GM23338 (cell line): ENCODE results near the gene INPP5A. TPM values are rescaled to one million over a fixed set of nuclear protein-coding genes. Genes with fewer than 3 reads are reported as not detected.

Experiments
- ATAC-seq: fragments of 200-7000 bp; cut with Tn5 transposase; 3 replicates; pipeline ENCODE4 v1.9.1; 2020
- DNase-seq: peaks from one replicate; pipeline ENCODE4 v3.0.0-alpha.2; 2015; ENCODE audit warnings: low spot score
- H2AFZ ChIP-seq: fragments of 200-600 bp; sonication (generic); 2 replicates; pipeline ENCODE4 v1.8.0; 2016; ENCODE audit warnings: antibody characterized with exemption, mild to moderate bottlenecking, moderate library complexity
- H3F3A ChIP-seq: fragments of 200-600 bp; sonication (generic); replicated peaks from 2 replicates; pipeline ENCODE4 v1.8.0; 2017; ENCODE audit warnings: antibody characterized with exemption, mixed run types, low read depth
- H3K27ac ChIP-seq: fragments of 200-600 bp; sonication (generic); 2 replicates; pipeline ENCODE4 v1.6.1; 2016; ENCODE audit warnings: low read depth
- H3K27me3 ChIP-seq: fragments of 200-600 bp; sonication (generic); 2 replicates; pipeline ENCODE4 v1.8.0; 2016; ENCODE audit warnings: mild to moderate bottlenecking, mixed run types, moderate library complexity; ENCODE audit not compliant: insufficient read depth
- H3K36me3 ChIP-seq: fragments of 200-600 bp; sonication (generic); 2 replicates; pipeline ENCODE4 v1.8.0; 2016; ENCODE audit warnings: mild to moderate bottlenecking; ENCODE audit not compliant: insufficient read depth
- H3K4me1 ChIP-seq: fragments of 200-600 bp; sonication (generic); 2 replicates; pipeline ENCODE4 v1.8.0; 2016; ENCODE audit warnings: mild to moderate bottlenecking, moderate library complexity; ENCODE audit not compliant: insufficient read depth
- H3K4me2 ChIP-seq: fragments of 200-600 bp; sonication (generic); 2 replicates; pipeline ENCODE4 v1.7.1; 2017; ENCODE audit warnings: mixed run types
- H3K4me3 ChIP-seq: fragments of 200-600 bp; sonication (generic); 2 replicates; pipeline ENCODE4 v1.6.1; 2016; ENCODE audit warnings: mixed run types
- H3K79me2 ChIP-seq: fragments of 200-600 bp; sonication (generic); replicated peaks from 2 replicates; pipeline ENCODE4 v1.8.0; 2017; ENCODE audit warnings: mild to moderate bottlenecking; ENCODE audit not compliant: insufficient read depth
- H3K9me2 ChIP-seq: fragments of 200-600 bp; sonication (generic); 2 replicates; pipeline ENCODE4 v1.8.0; 2017; ENCODE audit not compliant: insufficient read depth
- H4K20me1 ChIP-seq: fragments of 200-600 bp; sonication (generic); replicated peaks from 2 replicates; pipeline ENCODE4 v1.8.0; 2017; ENCODE audit warnings: mild to moderate bottlenecking; ENCODE audit not compliant: insufficient read depth
- H3K27ac Mint-ChIP-seq: 2 replicates; pipeline ENCODE4 v1.8.0; 2020; ENCODE audit warnings: inconsistent platforms, mild to moderate bottlenecking, moderate library complexity, mixed read lengths
- H3K27me3 Mint-ChIP-seq: 3 replicates; pipeline ENCODE4 v1.8.0; 2022; ENCODE audit warnings: low read depth, mild to moderate bottlenecking, moderate library complexity, mixed read lengths, inconsistent platforms; ENCODE audit not compliant: insufficient read depth, poor library complexity
- H3K36me3 Mint-ChIP-seq: 3 replicates; pipeline ENCODE4 v1.8.0; 2021; ENCODE audit warnings: low read depth, mild to moderate bottlenecking, inconsistent platforms, moderate library complexity, mixed read lengths
- H3K4me1 Mint-ChIP-seq: 3 replicates; pipeline ENCODE4 v1.8.0; 2020; ENCODE audit warnings: mild to moderate bottlenecking, inconsistent platforms, mixed read lengths
- H3K4me3 Mint-ChIP-seq: 3 replicates; pipeline ENCODE4 v1.8.0; 2021; ENCODE audit warnings: moderate library complexity, mild to moderate bottlenecking, inconsistent platforms, mixed read lengths
- H3K9me3 Mint-ChIP-seq: 3 replicates; pipeline ENCODE4 v1.8.0; 2020; ENCODE audit warnings: moderate library complexity, mild to moderate bottlenecking, inconsistent platforms, mixed read lengths
- CTCF ChIP-seq, 2 experiments: fragments of 200-600 bp in 1 of 2; sonication (generic) in 1 of 2; conservative IDR thresholded peaks; 2 replicates each; pipeline versions ENCODE4 v1.5.1 to v1.6.1; 2016 to 2017; ENCODE audit warnings: antibody characterized with exemption in 2 of 2, low read depth in 2 of 2, mild to moderate bottlenecking in 2 of 2, moderate library complexity in 1 of 2
- ETS1 ChIP-seq: IDR thresholded peaks from 2 replicates; pipeline ENCODE4 v1.6.1; 2016; ENCODE audit warnings: antibody characterized with exemption
- ZNF114 ChIP-seq: fragments of 250-450 bp; sonication (Bioruptor Pico); IDR thresholded peaks from 2 replicates; pipeline ENCODE4 v1.5.0; 2020; ENCODE audit warnings: mild to moderate bottlenecking, moderate library complexity
- polyA plus RNA-seq: library from polyadenylated mRNA; unstranded; fragments of >200 nt; fragmentation: Nextera tagmentation; extraction: Ambion mirVana; gene quantifications from 2 replicates; pipeline ENCODE4 v1.2.1, GENCODE V29; 2016
- total RNA-seq: library from RNA; depleted of rRNA; stranded (reverse); fragments of >200 nt; shearing (Covaris generic); gene quantifications from 2 replicates; pipeline ENCODE4 v1.2.3, GENCODE V29; 2014
- TF ChIP-seq, protein P1 (sequence below): fragments of 250-450 bp; sonication (Bioruptor Pico); IDR thresholded peaks from 2 replicates; pipeline ENCODE4 v1.5.0; 2020; ENCODE audit warnings: mild to moderate bottlenecking, moderate library complexity
- TF ChIP-seq, protein P2 (sequence below): IDR thresholded peaks from one replicate; pipeline ENCODE4 v1.6.1; 2018; ENCODE audit warnings: antibody characterized with exemption; ENCODE audit not compliant: unreplicated experiment

INPP5A gene
- total and polyA plus RNA-seq, 2 experiments from 2014 or later: 5.9 to 40.6 TPM

DNA sequence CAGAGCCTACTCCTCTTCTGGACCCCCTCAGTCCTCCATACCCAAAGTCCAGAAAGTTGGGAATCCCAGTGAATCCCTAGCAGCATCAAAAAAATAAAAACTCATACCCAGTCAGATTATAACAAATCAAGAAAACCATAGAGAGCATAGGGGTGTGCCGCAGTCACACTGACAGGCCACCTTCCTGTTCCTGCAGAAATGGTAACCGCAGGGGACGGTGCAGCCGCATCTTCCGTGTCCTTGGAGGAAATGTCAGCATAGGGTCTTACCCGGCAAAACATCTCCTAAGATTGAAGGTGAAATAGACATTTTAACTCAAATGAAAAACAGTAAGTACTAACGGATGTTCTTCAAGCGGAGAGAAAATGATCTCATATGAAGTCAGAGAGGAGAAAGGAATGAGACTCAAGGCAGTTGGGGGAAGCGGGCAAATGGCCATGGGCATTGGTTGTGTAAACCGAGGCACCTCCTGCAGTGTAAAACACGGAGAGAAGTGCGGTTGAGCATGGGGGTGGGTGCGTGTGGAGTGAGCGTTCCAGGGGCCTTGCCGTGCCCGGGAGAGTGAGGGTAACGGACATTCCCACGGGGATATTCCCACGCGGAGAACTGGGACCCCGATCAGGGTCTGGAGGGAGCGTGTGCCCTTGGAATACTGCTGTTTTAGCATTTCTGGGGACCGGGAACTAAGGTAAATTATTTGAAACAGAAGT lies 137.6 kb downstream of the INPP5A start (continued):
- TF ChIP-seq, protein P1, sequence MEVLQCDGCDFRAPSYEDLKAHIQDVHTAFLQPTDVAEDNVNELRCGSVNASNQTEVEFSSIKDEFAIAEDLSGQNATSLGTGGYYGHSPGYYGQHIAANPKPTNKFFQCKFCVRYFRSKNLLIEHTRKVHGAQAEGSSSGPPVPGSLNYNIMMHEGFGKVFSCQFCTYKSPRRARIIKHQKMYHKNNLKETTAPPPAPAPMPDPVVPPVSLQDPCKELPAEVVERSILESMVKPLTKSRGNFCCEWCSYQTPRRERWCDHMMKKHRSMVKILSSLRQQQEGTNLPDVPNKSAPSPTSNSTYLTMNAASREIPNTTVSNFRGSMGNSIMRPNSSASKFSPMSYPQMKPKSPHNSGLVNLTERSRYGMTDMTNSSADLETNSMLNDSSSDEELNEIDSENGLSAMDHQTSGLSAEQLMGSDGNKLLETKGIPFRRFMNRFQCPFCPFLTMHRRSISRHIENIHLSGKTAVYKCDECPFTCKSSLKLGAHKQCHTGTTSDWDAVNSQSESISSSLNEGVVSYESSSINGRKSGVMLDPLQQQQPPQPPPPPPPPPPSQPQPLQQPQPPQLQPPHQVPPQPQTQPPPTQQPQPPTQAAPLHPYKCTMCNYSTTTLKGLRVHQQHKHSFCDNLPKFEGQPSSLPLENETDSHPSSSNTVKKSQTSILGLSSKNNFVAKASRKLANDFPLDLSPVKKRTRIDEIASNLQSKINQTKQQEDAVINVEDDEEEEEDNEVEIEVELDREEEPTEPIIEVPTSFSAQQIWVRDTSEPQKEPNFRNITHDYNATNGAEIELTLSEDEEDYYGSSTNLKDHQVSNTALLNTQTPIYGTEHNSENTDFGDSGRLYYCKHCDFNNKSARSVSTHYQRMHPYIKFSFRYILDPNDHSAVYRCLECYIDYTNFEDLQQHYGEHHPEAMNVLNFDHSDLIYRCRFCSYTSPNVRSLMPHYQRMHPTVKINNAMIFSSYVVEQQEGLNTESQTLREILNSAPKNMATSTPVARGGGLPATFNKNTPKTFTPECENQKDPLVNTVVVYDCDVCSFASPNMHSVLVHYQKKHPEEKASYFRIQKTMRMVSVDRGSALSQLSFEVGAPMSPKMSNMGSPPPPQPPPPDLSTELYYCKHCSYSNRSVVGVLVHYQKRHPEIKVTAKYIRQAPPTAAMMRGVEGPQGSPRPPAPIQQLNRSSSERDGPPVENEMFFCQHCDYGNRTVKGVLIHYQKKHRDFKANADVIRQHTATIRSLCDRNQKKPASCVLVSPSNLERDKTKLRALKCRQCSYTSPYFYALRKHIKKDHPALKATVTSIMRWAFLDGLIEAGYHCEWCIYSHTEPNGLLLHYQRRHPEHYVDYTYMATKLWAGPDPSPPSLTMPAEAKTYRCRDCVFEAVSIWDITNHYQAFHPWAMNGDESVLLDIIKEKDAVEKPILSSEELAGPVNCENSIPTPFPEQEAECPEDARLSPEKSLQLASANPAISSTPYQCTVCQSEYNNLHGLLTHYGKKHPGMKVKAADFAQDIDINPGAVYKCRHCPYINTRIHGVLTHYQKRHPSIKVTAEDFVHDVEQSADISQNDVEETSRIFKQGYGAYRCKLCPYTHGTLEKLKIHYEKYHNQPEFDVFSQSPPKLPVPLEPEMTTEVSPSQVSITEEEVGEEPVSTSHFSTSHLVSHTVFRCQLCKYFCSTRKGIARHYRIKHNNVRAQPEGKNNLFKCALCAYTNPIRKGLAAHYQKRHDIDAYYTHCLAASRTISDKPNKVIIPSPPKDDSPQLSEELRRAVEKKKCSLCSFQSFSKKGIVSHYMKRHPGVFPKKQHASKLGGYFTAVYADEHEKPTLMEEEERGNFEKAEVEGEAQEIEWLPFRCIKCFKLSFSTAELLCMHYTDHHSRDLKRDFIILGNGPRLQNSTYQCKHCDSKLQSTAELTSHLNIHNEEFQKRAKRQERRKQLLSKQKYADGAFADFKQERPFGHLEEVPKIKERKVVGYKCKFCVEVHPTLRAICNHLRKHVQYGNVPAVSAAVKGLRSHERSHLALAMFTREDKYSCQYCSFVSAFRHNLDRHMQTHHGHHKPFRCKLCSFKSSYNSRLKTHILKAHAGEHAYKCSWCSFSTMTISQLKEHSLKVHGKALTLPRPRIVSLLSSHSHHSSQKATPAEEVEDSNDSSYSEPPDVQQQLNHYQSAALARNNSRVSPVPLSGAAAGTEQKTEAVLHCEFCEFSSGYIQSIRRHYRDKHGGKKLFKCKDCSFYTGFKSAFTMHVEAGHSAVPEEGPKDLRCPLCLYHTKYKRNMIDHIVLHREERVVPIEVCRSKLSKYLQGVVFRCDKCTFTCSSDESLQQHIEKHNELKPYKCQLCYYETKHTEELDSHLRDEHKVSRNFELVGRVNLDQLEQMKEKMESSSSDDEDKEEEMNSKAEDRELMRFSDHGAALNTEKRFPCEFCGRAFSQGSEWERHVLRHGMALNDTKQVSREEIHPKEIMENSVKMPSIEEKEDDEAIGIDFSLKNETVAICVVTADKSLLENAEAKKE (CRISPR knock-in tag): no peak
- TF ChIP-seq, protein P2, sequence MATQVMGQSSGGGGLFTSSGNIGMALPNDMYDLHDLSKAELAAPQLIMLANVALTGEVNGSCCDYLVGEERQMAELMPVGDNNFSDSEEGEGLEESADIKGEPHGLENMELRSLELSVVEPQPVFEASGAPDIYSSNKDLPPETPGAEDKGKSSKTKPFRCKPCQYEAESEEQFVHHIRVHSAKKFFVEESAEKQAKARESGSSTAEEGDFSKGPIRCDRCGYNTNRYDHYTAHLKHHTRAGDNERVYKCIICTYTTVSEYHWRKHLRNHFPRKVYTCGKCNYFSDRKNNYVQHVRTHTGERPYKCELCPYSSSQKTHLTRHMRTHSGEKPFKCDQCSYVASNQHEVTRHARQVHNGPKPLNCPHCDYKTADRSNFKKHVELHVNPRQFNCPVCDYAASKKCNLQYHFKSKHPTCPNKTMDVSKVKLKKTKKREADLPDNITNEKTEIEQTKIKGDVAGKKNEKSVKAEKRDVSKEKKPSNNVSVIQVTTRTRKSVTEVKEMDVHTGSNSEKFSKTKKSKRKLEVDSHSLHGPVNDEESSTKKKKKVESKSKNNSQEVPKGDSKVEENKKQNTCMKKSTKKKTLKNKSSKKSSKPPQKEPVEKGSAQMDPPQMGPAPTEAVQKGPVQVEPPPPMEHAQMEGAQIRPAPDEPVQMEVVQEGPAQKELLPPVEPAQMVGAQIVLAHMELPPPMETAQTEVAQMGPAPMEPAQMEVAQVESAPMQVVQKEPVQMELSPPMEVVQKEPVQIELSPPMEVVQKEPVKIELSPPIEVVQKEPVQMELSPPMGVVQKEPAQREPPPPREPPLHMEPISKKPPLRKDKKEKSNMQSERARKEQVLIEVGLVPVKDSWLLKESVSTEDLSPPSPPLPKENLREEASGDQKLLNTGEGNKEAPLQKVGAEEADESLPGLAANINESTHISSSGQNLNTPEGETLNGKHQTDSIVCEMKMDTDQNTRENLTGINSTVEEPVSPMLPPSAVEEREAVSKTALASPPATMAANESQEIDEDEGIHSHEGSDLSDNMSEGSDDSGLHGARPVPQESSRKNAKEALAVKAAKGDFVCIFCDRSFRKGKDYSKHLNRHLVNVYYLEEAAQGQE: no peak

- no peak for DNase-seq
- no peak for TF ChIP-seq CTCF (conservative IDR thresholded peaks at IDR 0.05; ENCODE audit: low read depth in 2 of 2)
- TF ChIP-seq ZNF114: no peak
- no peak for TF ChIP-seq ETS1
Observed at GRCh38 chr10:132676193-132676891, 138.8 kb downstream of the INPP5A start.

More at GRCh38 chr10:132676193-132676891, 138.8 kb downstream of the INPP5A start:
- H3K79me2 ChIP-seq: no peaks in the 10 kb centered on the region
- no peaks in the 10 kb centered on the region for H3K36me3 ChIP-seq
- H3K9me2 ChIP-seq: no peaks in the 10 kb centered on the region; the same call in 1 of the 2 replicates
- H3K4me2 ChIP-seq: no peak overlapping the region
- no peak overlapping the region for H3K4me3 ChIP-seq
- no peak overlapping the region for H3K4me3 Mint-ChIP-seq
- H3K27me3 ChIP-seq: no peaks in the 10 kb centered on the region
- no peaks in the 10 kb centered on the region for H3F3A ChIP-seq
- H2AFZ ChIP-seq: no peak overlapping the region
- ATAC-seq: no peak
- no peak overlapping the region for H3K27ac ChIP-seq
- no peaks in the 10 kb centered on the region for H4K20me1 ChIP-seq
- no peak overlapping the region for H3K27ac Mint-ChIP-seq
- peaks cover 10% of the 10 kb centered on the region for H3K36me3 Mint-ChIP-seq
- peaks cover 21% of the 10 kb centered on the region for H3K9me3 Mint-ChIP-seq
- no peaks in the 10 kb centered on the region for H3K4me1 Mint-ChIP-seq
- no peaks in the 10 kb centered on the region for H3K4me1 ChIP-seq
- H3K27me3 Mint-ChIP-seq: no peaks in the 10 kb centered on the region
